Activated CD8-positive, alpha-beta memory T cell treated with anti-CD3 and anti-CD28 coated beads, Interleukin-2, amount 10 ng/mL, durations not matched to agents 7 days and 5 days (primary cell): ENCODE results near the gene LRRN2. TPM values are rescaled to one million over a fixed set of nuclear protein-coding genes. Genes with fewer than 3 reads are reported as not detected.
A peak's percentile ranks its signal among the peaks of the same experiment; 100 is the strongest.
"Not testable (repeated sequence)": the region's sequence is repeated elsewhere in the genome, so short reads cannot be mapped to it uniquely, and the experiment has no call there.

Experiments
- ATAC-seq: fragments of 150-1000 bp; cut with Tn5 transposase; one replicate; pipeline ENCODE4 v1.10.0; 2021; ENCODE audit warnings: moderate library complexity
- CTCF ChIA-PET: fragments of 350-600 bp; sonication (Branson Sonifier 250); formaldehyde crosslinking; loops from one replicate; lab custom pipeline; 2021; ENCODE audit warnings: antibody characterized with exemption; lab: Charles Lee
- DNase-seq: peaks from one replicate; pipeline ENCODE4 v3.0.0-alpha.2; 2020
- H3K27ac Mint-ChIP-seq: one replicate; pipeline ENCODE4 v1.8.0; 2021; ENCODE audit warnings: mild to moderate bottlenecking, mixed read lengths
- H3K27me3 Mint-ChIP-seq: one replicate; pipeline ENCODE4 v1.8.0; 2021; ENCODE audit warnings: mixed read lengths
- H3K36me3 Mint-ChIP-seq: one replicate; pipeline ENCODE4 v1.8.0; 2021; ENCODE audit warnings: mild to moderate bottlenecking, mixed read lengths
- H3K4me1 Mint-ChIP-seq: one replicate; pipeline ENCODE4 v1.8.0; 2021; ENCODE audit warnings: mixed read lengths
- H3K4me3 Mint-ChIP-seq: one replicate; pipeline ENCODE4 v1.8.0; 2021; ENCODE audit warnings: mild to moderate bottlenecking, moderate library complexity, mixed read lengths
- H3K9me3 Mint-ChIP-seq: one replicate; pipeline ENCODE4 v1.8.0; 2022; ENCODE audit warnings: low read depth, mixed read lengths
- total RNA-seq, 2 experiments: library from RNA; stranded (reverse); gene quantifications; one replicate each; pipeline ENCODE4 v1.2.3, GENCODE V29; 2021

Gene LRRN2
- total RNA-seq, 2 experiments from 2014 or later, result not detected

GRCh38 chr1:204572923-204573922, 112.3 kb downstream of the LRRN2 start:
- H3K27ac Mint-ChIP-seq, result no peak overlapping the region
- ATAC-seq (no peak), DNase-seq (no peak)
- H3K4me3 Mint-ChIP-seq, result no peak overlapping the region
- H3K9me3 Mint-ChIP-seq, result no peaks in the 10 kb centered on the region
- peaks cover 5% of the 10 kb centered on the region for H3K36me3 Mint-ChIP-seq
- no peaks in the 10 kb centered on the region for H3K27me3 Mint-ChIP-seq
- CTCF ChIA-PET, result interaction anchor here (0.7 to 9.5 kb wide), 5 partner anchors 7 to 234 kb away, joined by 3 to 53 read pairs (median 9); no protein-coding TSS in a partner anchor
- H3K4me1 Mint-ChIP-seq, result peaks cover 3% of the 10 kb centered on the region

- no peak overlapping the region for H3K27ac Mint-ChIP-seq
- ATAC-seq (no peak), DNase-seq (no peak)
- CTCF ChIA-PET, result interaction anchor here (1.0 to 2.5 kb wide), 4 partner anchors 140 to 236 kb away, joined by 3 to 10 read pairs (median 6); no protein-coding TSS in a partner anchor
- H3K27me3 Mint-ChIP-seq, result no peaks in the 10 kb centered on the region
- peaks cover 13% of the 10 kb centered on the region for H3K4me1 Mint-ChIP-seq
- H3K9me3 Mint-ChIP-seq, result no peaks in the 10 kb centered on the region
- H3K36me3 Mint-ChIP-seq, result peaks cover 5% of the 10 kb centered on the region
- H3K4me3 Mint-ChIP-seq, result no peak overlapping the region
These were observed 113.9 kb downstream of the LRRN2 start for GRCh38 chr1:204571631-204572030.

- Mint-ChIP-seq H3K27me3 (no peaks in the 10 kb centered on the region), H3K27ac (no peak overlapping the region), H3K36me3 (peaks cover 5% of the 10 kb centered on the region), H3K4me1 (peaks cover 18% of the 10 kb centered on the region), H3K9me3 (no peaks in the 10 kb centered on the region), H3K4me3 (no peak overlapping the region)
- CTCF ChIA-PET, result interaction anchor here (1.0 to 2.5 kb wide), 4 partner anchors 139 to 236 kb away, joined by 3 to 10 read pairs (median 6); no protein-coding TSS in a partner anchor
- ATAC-seq, result no peak
- no peak for DNase-seq
These were observed 114.4 kb downstream of the LRRN2 start for GRCh38 chr1:204571128-204571527.

GRCh38 chr1:204570021-204570420, 115.5 kb downstream of the LRRN2 start:
- not testable (repeated sequence) for ATAC-seq

GRCh38 chr1:204569478-204569877, 116.1 kb downstream of the LRRN2 start:
- DNase-seq (no peak), ATAC-seq (no peak)
- Mint-ChIP-seq H3K27me3 (no peaks in the 10 kb centered on the region), H3K9me3 (no peaks in the 10 kb centered on the region), H3K36me3 (peaks cover 5% of the 10 kb centered on the region), H3K27ac (no peak overlapping the region), H3K4me3 (no peak overlapping the region), H3K4me1 (peaks cover 33% of the 10 kb centered on the region)
- CTCF ChIA-PET, result interaction anchor here (1.3 to 5.4 kb wide), 4 partner anchors 9 to 238 kb away, joined by 3 to 121 read pairs (median 4); no protein-coding TSS in a partner anchor

More at GRCh38 chr1:204570021-204570420, 115.5 kb downstream of the LRRN2 start:
- DNase-seq, H3K9me3 Mint-ChIP-seq, H3K4me3 Mint-ChIP-seq, H3K36me3 Mint-ChIP-seq, H3K27me3 Mint-ChIP-seq, H3K27ac Mint-ChIP-seq: not testable (repeated sequence)
- CTCF ChIA-PET, result interaction anchor here (2.1 to 2.5 kb wide), 2 partner anchors 8 to 138 kb away, joined by 5 read pairs; no protein-coding TSS in a partner anchor
- H3K4me1 Mint-ChIP-seq, result peaks cover 28% of the 10 kb centered on the region

- ATAC-seq (no peak), DNase-seq (no peak)
- Mint-ChIP-seq H3K36me3 (peaks cover 6% of the 10 kb centered on the region), H3K4me1 (peaks cover 38% of the 10 kb centered on the region), H3K4me3 (no peak overlapping the region), H3K9me3 (no peaks in the 10 kb centered on the region), H3K27me3 (no peaks in the 10 kb centered on the region), H3K27ac (peak overlapping the region; percentile 24)
- CTCF ChIA-PET, result interaction anchor here (1.3 to 5.4 kb wide), 5 partner anchors 9 to 239 kb away, joined by 3 to 121 read pairs (median 5); no protein-coding TSS in a partner anchor
These were observed 116.8 kb downstream of the LRRN2 start for GRCh38 chr1:204568576-204569315.

Other genes with a start within 250 kb of the LRRN2 start
- 10 to 100 TPM; 21.6 to 26.0 TPM for gene PIK3C2B, start 190.9 kb downstream of the LRRN2 start, total RNA-seq
- gene MDM4, start 169.3 kb downstream of the LRRN2 start, total RNA-seq, result 10 to 100 TPM; 74.7 to 100.0 TPM
- under 1 TPM; 0.14 to 0.23 TPM for gene NFASC, start 185.1 kb upstream of the LRRN2 start, total RNA-seq